T-helper 17 cell (primary cell): ENCODE measurements around the gene DPP10. TPM values are rescaled to one million over a fixed set of nuclear protein-coding genes. Genes with fewer than 3 reads are reported as not detected.
"Not testable (repeated sequence)": the region's sequence is repeated elsewhere in the genome, so short reads cannot be mapped to it uniquely, and the experiment has no call there.

Experiments
- ATAC-seq: fragments of 150-1000 bp; cut with Tn5 transposase; 2 replicates; pipeline ENCODE4 v1.10.0; 2021; ENCODE audit warnings: mild to moderate bottlenecking, moderate library complexity
- DNase-seq, 3 donors: peaks; one replicate each; pipeline versions ENCODE4 v3.0.0 to v3.0.0-alpha.2; 2020 to 2021
- H3K9me3 ChIP-seq: one replicate; pipeline ENCODE4 v1.7.0; 2013; ENCODE audit warnings: low read length, mild to moderate bottlenecking; ENCODE audit not compliant: control insufficient read depth, poor library complexity, severe bottlenecking
- H3K27ac Mint-ChIP-seq: one replicate; pipeline ENCODE4 v1.8.0; 2022; ENCODE audit warnings: mild to moderate bottlenecking, moderate library complexity, mixed read lengths
- H3K27me3 Mint-ChIP-seq: one replicate; pipeline ENCODE4 v1.8.0; 2022; ENCODE audit warnings: mixed read lengths
- H3K36me3 Mint-ChIP-seq: one replicate; pipeline ENCODE4 v1.8.0; 2022; ENCODE audit warnings: low read depth, mixed read lengths
- H3K4me1 Mint-ChIP-seq: one replicate; pipeline ENCODE4 v1.8.0; 2022; ENCODE audit warnings: mild to moderate bottlenecking, mixed read lengths
- H3K4me3 Mint-ChIP-seq: one replicate; pipeline ENCODE4 v1.8.0; 2022; ENCODE audit warnings: mild to moderate bottlenecking, moderate library complexity, mixed read lengths
- total RNA-seq, 4 donors: library from RNA in 2 of 4; stranded (reverse) in 2 of 4; gene quantifications; one replicate each; pipeline ENCODE4 v1.2.3 and lab custom pipeline; 2022 to 2026

Gene DPP10
- total RNA-seq (not detected), total RNA-seq (lab: John Stamatoyannopoulos, UW) (0 reads per million in 2 donors)

DNA sequence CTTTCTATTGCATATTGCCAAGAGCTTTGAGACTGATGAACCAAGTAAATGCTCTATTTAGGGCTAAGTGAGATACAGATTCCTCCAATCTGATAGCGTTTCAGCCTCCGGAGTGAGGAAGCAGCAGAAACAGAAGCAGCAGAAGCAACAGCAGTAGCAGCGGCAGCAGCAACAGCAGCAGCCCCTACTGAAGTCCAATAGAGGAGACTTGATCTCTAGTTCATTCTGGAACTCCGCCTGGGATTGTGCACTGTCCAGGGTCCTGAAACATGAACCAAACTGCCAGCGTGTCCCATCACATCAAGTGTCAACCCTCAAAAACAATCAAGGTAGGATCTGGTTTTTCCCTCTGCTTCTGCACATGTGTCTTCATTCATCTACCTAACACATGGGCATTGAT lies at the start of gene DPP10:
Gene DPP10, plus strand, starts transcription at position 132 of the 400 bp plus-strand sequence.
- H3K27ac Mint-ChIP-seq, result no peak within 1 kb of the TSS
- DNase-seq (no peak), ATAC-seq (no peak)
- no peaks in the 10 kb centered on the region for H3K36me3 Mint-ChIP-seq
- no peaks in the 10 kb centered on the region for H3K9me3 ChIP-seq
- no peaks in the 10 kb centered on the region for H3K4me1 Mint-ChIP-seq
- H3K4me3 Mint-ChIP-seq, result no peak within 1 kb of the TSS
- peaks cover 10% of the 10 kb centered on the region for H3K27me3 Mint-ChIP-seq

DNA sequence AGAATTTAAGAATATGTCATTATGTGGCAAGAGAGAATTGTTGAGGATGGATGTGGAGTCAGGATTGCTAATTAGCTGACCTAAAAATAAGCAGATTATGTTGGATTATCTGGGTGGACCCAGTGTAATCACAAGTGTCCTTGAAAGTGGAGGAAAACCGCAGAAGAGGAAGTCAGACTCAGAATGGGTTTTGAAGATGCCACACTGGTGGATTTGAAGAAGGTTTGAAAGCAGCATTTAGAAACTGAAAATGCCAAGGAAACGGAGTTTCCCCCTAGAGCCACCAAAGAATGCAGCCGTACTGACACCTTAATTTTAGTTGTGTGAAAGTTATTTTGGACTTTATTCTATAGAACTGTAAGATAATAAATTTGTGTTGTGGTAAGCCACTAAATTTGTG lies 41.6 kb upstream of the DPP10 start:
- H3K27me3 Mint-ChIP-seq, result no peaks in the 10 kb centered on the region
- no peak overlapping the region for H3K27ac Mint-ChIP-seq
- ATAC-seq (no peak), DNase-seq (no peak)
- H3K4me1 Mint-ChIP-seq, result no peaks in the 10 kb centered on the region
- no peaks in the 10 kb centered on the region for H3K36me3 Mint-ChIP-seq
- H3K9me3 ChIP-seq, result peaks cover 2% of the 10 kb centered on the region
- H3K4me3 Mint-ChIP-seq, result no peak overlapping the region

DNA sequence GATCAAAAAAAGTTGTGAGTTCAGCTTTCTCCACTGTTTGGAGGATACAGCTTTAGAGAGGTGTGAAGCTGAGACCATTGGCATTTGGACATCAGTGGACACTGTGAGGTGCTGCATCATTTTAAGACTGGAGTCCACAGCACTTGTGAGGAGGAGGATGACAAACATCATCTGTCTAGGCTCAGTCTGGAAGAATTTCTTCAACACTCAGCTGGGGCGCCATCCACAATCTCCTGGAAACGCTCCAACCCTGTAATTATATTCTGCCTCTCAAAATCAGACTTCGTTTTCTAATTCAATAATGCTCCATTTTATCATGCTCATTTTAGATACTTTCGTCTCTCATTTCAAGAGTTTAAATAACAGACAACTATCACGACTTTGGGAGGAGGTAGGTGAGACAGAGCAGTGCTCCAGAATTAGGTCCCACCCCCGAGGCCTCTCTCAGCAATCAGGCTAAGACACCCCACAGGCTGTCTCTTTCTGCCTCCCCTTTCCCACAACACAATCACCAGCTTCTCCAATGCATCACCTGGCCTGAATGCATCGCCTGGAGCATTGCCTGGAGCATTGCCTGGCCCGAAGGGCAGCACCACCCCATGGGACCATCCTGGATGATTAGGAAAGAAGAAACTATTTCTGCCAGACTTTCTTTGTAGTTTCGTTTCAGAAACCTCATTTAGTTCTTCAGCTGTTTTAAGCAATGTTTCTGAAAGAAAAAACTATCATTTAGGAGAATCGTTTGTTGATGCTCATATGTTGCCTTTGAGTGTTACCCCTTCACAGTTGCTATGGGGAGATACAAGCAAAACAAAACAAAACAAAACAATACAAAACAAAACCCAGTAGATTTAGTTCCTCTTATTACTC lies 37.0 kb upstream of the DPP10 start:
- no peak overlapping the region for H3K27ac Mint-ChIP-seq
- H3K27me3 Mint-ChIP-seq, result no peaks in the 10 kb centered on the region

DNA sequence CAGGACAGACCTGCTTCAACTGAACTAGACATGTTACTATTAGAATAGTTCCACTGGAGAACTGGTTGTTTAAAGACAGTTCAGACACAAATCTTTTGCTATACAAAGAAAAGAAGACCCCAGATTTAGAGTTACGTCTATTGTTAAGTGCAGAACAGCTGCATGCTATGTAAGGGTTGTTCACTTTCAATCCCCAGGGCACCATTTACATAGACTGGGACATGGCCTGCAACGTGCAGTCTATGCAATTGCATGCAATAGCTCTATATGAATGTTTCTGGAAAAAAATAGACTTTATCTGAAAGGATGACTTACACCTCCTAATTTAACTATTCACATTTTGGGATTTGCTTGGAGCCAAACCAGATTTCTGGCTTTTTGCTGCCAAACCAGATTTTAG lies 36.1 kb upstream of the DPP10 start:
- DNase-seq (no peak), ATAC-seq (no peak)
- H3K4me1 Mint-ChIP-seq, result no peaks in the 10 kb centered on the region
- H3K4me3 Mint-ChIP-seq, result no peak overlapping the region
- H3K36me3 Mint-ChIP-seq, result no peaks in the 10 kb centered on the region
- no peaks in the 10 kb centered on the region for H3K27me3 Mint-ChIP-seq
- no peaks in the 10 kb centered on the region for H3K9me3 ChIP-seq
- no peak overlapping the region for H3K27ac Mint-ChIP-seq

More for the DNA sequence above, 37.0 kb upstream of the DPP10 start:
- Mint-ChIP-seq H3K36me3 (no peaks in the 10 kb centered on the region), H3K4me3 (no peak overlapping the region), H3K4me1 (no peaks in the 10 kb centered on the region)
- DNase-seq (no peak), ATAC-seq (no peak)
- H3K9me3 ChIP-seq, result peaks cover 2% of the 10 kb centered on the region

DNA sequence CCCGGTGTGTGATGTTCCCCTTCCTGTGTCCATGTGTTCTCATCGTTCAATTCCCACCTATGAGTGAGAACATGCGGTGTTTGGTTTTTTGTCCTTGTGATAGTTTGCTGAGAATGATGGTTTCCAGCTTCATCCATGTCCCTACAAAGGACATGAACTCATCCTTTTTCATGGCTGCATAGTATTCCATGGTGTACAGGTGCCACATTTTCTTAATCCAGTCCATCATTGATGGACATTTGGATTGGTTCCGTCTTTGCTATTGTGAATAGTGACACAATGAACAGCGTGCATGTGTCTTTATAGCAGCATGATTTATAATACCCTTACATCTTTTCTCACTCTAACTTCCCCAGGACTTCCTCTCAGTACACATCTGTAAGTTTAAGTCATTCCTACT lies 35.1 kb upstream of the DPP10 start:
- H3K27me3 Mint-ChIP-seq, H3K4me1 Mint-ChIP-seq, DNase-seq, ATAC-seq, H3K4me3 Mint-ChIP-seq, H3K9me3 ChIP-seq, H3K27ac Mint-ChIP-seq, H3K36me3 Mint-ChIP-seq: not testable (repeated sequence)

DNA sequence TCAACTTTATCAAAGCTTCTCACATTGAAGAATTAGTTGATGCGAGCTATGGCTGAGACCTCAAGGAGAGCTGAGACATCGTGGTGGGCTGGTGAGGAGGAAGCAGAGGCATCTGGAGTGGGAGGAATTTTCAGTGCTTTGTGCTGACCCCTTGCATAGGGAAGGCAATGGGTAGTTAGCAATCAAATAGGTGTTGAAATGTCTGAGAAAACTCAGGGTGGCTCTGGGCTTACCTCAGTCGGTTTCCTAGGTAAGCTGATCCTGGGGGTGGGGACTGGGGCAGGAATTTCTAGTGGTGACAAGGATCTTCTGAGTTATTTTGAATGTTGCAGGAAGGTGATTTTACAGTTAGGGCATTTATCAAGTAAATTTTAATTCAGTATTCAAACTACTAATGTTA lies 20.7 kb upstream of the DPP10 start:
- Mint-ChIP-seq H3K4me1 (no peaks in the 10 kb centered on the region), H3K27ac (no peak overlapping the region), H3K4me3 (no peak overlapping the region), H3K36me3 (no peaks in the 10 kb centered on the region), H3K27me3 (peaks cover 17% of the 10 kb centered on the region)
- ATAC-seq (no peak), DNase-seq (no peak)
- no peaks in the 10 kb centered on the region for H3K9me3 ChIP-seq

DNA sequence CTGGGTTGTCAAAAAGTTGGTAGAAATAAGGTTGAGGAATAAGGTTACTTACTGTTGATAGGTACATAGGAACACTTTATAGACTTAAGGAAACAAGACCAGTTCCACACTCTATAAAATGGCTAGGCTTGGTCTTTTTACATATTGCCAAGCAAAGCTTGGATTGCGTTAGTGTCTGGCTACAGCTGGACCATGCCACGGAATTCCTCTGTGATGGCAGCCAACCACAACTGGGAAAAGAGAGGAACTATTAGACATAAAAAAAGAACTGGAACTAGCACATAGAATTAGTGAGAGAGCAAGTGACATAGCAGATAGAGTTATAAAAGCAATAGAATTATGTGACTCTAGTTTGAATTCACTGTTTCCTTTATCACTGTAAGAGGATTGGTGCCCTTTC lies 17.7 kb upstream of the DPP10 start:
- no peak overlapping the region for H3K27ac Mint-ChIP-seq
- peaks cover 17% of the 10 kb centered on the region for H3K27me3 Mint-ChIP-seq
- H3K4me3 Mint-ChIP-seq, result no peak overlapping the region
- H3K36me3 Mint-ChIP-seq, result no peaks in the 10 kb centered on the region
- ATAC-seq (no peak), DNase-seq (no peak)
- H3K4me1 Mint-ChIP-seq, result no peaks in the 10 kb centered on the region
- H3K9me3 ChIP-seq, result no peaks in the 10 kb centered on the region

DNA sequence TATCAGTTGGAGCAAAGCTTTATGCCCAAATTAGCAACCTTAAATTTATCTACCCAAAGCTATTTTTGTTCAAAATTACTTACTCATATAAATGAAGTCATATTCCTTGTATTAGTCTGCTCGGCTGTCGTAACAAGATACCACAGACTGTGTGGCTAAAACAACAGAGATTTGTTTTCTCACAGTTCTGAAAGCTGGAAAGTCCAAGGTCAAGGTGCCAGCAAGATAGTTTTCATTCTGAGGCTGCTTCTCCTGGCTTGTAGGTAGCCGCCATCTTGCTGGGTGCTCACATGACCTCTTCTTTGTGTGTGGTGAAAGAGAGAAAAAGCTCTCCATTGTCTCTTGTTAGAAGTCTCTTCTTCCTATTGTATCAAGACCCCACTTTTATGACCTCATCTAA lies 15.7 kb upstream of the DPP10 start:
- no peaks in the 10 kb centered on the region for H3K4me1 Mint-ChIP-seq
- H3K4me3 Mint-ChIP-seq, result no peak overlapping the region
- no peak overlapping the region for H3K27ac Mint-ChIP-seq
- no peaks in the 10 kb centered on the region for H3K36me3 Mint-ChIP-seq
- no peaks in the 10 kb centered on the region for H3K9me3 ChIP-seq
- ATAC-seq (no peak), DNase-seq (no peak)
- H3K27me3 Mint-ChIP-seq, result peaks cover 8% of the 10 kb centered on the region

DNA sequence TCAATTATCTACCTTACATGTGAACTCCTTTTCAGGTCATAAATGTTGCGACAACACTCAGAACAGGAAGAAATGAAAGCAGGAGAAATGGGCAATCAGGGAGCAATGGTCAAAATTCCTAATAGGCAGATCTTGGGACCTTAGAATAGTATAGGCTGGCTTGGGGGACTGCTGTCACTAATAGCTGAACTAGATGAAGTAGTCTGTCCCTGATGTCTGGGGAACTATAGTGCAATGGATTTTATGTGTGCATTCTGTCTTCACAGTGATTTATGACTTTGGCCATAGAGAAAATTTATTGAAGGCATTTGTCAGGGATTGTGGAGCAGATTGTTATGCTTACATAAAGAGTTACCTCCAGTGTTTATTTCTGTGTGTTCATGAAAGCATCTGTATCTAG lies 6.1 kb upstream of the DPP10 start:
- Mint-ChIP-seq H3K27ac (no peak overlapping the region), H3K27me3 (no peaks in the 10 kb centered on the region), H3K4me3 (no peak overlapping the region), H3K36me3 (no peaks in the 10 kb centered on the region), H3K4me1 (no peaks in the 10 kb centered on the region)
- DNase-seq (no peak), ATAC-seq (no peak)
- H3K9me3 ChIP-seq, result no peaks in the 10 kb centered on the region

DNA sequence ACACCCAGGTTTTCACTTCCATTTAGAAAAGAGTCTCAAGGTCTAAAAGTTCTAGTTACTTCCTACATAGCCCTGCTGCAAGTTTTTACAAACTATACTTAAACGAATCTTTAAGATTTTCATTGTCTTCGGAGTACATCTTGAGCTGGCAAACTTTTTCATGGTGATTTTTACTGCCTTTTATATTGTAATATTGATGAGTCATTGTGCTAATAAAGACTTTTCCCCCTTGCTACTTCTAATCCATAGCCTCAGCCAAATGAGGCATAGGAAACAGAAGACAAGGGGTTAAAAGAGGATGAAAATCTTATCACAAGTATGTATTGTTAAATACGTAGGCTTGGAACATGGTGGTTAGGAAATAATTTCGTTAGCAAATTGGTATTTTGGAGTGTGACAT lies 4.1 kb downstream of the DPP10 start:
- Mint-ChIP-seq H3K4me3 (no peak overlapping the region), H3K4me1 (no peaks in the 10 kb centered on the region), H3K27ac (no peak overlapping the region), H3K27me3 (peaks cover 14% of the 10 kb centered on the region), H3K36me3 (no peaks in the 10 kb centered on the region)
- ATAC-seq, result no peak
- H3K9me3 ChIP-seq, result no peaks in the 10 kb centered on the region
- DNase-seq, result no peak

DNA sequence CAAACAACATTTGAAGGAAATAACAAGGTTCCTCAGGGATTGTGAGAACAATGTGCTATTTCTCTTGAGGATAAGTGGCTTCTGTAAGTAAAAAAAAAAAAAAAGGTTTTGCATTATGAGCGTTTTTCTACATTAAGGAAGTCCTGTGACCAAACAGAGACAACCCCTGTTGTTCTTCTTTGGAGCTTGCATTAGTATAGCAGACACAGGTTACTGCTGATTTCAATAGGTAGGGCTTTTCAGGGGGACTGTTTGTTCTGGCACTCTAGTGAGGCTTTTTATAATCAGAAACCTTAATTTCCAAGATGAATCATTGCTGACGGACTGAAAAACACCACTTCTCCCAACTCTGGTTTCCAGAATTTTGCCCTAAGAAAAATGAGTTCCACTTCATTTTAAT lies 8.2 kb downstream of the DPP10 start:
- Mint-ChIP-seq H3K27ac (no peak overlapping the region), H3K4me1 (no peaks in the 10 kb centered on the region), H3K4me3 (no peak overlapping the region), H3K36me3 (no peaks in the 10 kb centered on the region), H3K27me3 (peaks cover 16% of the 10 kb centered on the region)
- no peak for ATAC-seq
- no peaks in the 10 kb centered on the region for H3K9me3 ChIP-seq
- no peak for DNase-seq

DNA sequence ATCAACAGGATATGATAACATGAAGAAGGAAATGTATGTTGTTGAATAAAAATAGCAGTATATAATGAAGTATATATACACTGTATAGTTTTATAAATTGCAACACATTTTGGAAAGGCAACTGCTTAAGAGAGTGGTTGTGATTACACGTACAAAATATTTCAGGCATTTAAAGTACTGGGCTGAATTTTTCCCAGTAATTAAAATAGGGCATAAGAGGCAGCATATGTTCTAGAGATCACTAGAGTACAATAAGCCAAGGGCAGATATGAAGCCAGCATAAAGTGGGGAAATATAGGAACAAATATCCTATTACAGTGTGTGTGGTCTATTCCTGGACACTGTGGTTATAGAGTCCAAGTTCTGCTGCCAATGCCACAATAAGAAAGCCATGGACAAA lies 14.1 kb downstream of the DPP10 start:
- H3K9me3 ChIP-seq, result no peaks in the 10 kb centered on the region
- H3K27ac Mint-ChIP-seq, result no peak overlapping the region
- no peaks in the 10 kb centered on the region for H3K4me1 Mint-ChIP-seq
- no peaks in the 10 kb centered on the region for H3K36me3 Mint-ChIP-seq
- H3K27me3 Mint-ChIP-seq, result peaks cover 9% of the 10 kb centered on the region
- no peak for DNase-seq
- ATAC-seq, result no peak
- no peak overlapping the region for H3K4me3 Mint-ChIP-seq

DNA sequence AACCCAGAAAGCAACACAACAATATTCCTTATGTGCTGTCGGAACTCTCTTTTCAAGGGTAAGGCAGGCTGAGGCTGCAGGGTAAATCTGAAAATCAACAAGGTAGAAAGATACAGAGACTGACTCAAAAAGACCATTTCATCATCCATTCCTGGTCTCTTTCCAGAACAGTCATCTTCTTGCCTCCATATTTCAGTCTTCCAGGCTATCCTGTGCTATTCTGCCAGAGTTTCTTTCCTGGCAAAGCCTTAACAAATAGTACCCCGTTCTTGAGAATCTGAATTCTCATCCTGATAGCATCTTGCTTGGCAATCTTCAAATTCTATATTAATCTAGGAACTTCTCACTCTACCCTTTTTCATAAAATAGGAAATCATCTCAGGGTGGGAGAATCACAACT lies 15.5 kb downstream of the DPP10 start:
- no peak overlapping the region for H3K27ac Mint-ChIP-seq
- H3K27me3 Mint-ChIP-seq, result peaks cover 9% of the 10 kb centered on the region
- no peaks in the 10 kb centered on the region for H3K9me3 ChIP-seq
- H3K4me3 Mint-ChIP-seq, result no peak overlapping the region
- DNase-seq (no peak), ATAC-seq (no peak)
- no peaks in the 10 kb centered on the region for H3K36me3 Mint-ChIP-seq
- H3K4me1 Mint-ChIP-seq, result no peaks in the 10 kb centered on the region

DNA sequence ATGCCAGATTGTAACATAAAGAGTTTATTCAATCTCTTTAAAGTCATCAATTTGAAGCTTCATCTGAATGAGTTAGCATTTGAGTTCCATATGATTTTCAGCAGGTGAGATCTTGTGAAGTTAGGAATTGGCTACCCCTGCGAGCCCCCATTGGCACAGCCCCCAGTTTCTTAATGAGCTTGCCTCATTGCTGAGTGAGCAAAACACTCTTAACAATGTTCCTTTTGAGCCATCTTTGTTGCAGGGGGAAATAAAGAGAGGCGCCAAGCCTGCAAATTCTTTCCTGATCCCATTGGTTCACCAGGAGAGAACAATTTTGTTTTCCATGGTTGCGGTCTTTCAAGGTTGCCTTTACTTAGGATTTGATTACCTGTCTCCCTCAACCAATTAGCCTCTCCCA lies 18.7 kb downstream of the DPP10 start:
- H3K9me3 ChIP-seq, result no peaks in the 10 kb centered on the region
- Mint-ChIP-seq H3K36me3 (no peaks in the 10 kb centered on the region), H3K27ac (no peak overlapping the region), H3K4me1 (no peaks in the 10 kb centered on the region), H3K27me3 (no peaks in the 10 kb centered on the region), H3K4me3 (no peak overlapping the region)
- DNase-seq (no peak), ATAC-seq (no peak)
